GM21390 (cell line): ENCODE measurements around the gene HTR2B.
"Not testable (repeated sequence)": the region's sequence is repeated elsewhere in the genome, so short reads cannot be mapped to it uniquely, and the experiment has no call there.

Source experiments
- ATAC-seq: cut with Tn5 transposase; IDR thresholded peaks from one replicate; pipeline ENCODE4 v1.9.1; 2021; ENCODE audit not compliant: unreplicated experiment

The HTR2B gene

DNA sequence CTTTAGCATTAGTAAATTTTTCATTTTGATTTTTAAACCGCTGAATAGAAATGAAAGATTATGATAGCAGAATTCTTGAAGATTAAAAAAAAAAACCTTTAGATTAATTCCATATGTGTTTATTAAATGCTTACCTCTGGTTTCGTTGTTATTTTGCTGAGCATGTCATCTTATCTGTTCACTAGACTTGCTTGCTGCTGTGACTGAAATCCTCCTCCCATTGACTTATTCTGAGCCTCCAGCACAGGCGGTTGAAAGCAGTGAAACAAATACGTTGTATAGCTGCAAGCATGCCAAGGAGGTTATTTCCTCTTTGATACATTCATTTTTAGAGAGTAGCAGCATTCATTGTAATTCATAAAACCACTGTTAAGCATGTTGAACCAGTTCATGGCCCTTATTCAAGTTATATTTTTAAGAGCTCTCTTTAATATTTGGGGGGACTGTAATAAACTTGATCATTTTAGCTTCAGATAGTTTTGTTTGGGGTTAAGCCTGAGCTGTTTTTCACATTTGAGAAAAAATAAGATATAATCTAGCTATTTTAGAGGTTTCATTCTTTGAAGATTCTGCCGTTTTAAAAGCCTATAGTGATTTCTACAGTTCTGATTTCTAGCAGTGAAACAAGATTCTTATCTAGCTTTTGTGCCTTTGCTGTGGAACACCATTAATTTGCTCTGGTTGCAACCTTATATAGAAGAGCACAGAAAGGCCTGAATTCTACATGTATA lies at the start of gene HTR2B:
Gene HTR2B (minus strand): TSS at position 205 of the 731 bp plus-strand sequence. CDS start 1,278 bp downstream, outside the sequence.
- no peak for ATAC-seq

DNA sequence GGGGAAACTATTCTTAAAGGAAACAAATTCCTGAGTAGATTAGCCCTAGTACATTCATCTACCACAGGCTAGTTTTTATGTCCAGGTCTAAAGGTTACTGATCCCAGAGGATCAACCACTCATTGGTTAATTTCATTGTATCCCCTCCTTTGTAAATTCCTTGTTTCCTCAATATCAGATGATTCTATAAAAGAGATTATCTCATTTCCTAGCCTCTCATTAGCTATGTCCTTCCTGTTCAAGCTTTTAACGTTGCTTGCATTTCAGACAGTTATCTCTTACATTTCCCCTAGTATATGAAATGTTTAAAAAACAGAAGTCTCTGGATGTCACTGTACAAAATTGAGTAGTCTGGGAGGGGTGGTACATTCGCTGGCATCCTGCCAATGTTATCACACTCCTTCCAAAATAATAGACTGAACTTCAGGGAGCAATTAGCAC lies 49.4 kb upstream of the HTR2B start:
- no peak for ATAC-seq

DNA sequence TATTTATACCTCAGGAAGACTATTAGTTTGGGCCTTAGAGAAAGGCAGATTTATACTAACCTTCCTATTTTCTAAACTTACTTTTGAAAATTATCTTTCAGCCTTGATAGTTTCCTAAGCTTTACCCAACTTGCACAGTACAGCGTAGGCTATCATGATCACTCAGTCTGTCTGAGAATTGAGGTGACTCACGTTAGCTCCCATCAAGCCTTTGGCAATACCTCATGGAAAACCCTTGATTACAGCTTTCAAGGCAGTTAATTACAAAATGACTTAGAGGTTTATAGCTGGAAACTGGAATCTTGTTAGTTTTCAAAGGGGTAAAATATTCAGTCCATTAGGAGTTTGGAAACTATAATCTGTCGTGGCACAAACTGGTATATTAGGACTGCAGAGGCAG lies 47.2 kb upstream of the HTR2B start:
- no peak for ATAC-seq

DNA sequence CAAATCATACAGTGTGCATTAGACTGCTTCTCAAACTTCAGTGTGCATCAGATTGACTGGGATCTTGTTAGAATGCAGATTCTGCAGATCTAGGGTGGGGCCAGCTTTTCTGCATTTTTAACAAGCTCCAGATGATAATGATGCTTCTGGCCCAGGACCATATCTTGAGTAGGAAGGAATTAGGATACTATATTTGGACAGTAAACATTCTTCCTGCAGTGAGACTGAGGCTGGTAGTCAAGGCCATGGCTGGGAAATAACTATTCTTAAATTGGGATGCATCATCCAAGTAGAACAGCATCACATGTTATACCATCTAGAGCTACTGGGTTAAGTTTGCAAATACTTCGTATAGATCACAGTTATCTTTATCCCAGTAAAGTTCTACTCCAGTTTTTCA lies 45.2 kb upstream of the HTR2B start:
- ATAC-seq, result no peak

DNA sequence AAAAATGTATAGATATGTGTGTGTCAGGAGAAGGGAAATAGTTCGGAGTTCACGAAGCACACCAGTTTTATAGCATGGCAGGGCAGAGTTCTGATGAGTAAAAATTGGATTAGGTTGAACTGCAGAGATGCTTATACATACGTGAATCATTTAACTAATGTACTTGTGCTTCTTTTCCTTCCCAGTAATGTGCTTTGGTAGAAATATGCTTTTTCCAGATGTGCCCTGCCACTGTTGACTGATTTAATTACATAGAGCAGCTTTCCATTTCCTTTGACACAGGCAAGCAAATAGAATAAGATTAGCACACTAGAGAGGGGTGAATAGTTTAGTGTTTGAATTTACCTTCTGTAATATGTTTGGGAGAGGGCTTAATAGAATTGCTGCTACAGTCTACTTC lies 44.6 kb upstream of the HTR2B start:
- no peak for ATAC-seq

DNA sequence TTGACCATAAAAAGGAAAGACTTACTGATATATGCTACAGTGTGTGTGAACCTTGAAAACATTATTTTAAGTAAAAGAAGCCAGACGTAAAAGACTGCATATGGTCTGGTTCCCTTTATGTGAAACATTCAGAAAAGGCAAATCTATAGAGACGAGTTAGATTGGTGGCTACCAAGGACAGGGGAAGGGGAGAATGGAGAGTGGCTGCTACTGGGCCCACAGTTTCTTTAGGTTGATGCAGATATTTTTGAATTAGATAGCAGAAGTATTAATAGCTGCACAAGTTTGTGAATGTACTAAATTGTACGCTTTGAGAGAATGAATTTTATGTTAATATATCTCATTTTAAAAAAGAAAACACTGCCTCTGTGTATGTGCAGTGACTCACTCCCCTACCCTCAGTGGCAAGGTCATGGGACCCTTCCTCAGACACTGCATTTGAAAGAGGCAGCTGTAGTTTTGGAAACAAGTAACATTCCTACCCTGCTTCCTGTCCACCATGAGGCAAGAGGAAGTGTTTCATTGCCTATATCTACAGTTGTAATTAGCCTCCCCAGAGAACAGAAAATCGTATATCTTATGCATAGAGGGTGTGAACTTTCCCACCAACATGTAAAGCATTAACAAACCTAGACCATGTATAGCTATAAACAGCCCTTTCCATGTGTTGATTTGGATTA lies 43.8 kb upstream of the HTR2B start:
- ATAC-seq, result no peak

DNA sequence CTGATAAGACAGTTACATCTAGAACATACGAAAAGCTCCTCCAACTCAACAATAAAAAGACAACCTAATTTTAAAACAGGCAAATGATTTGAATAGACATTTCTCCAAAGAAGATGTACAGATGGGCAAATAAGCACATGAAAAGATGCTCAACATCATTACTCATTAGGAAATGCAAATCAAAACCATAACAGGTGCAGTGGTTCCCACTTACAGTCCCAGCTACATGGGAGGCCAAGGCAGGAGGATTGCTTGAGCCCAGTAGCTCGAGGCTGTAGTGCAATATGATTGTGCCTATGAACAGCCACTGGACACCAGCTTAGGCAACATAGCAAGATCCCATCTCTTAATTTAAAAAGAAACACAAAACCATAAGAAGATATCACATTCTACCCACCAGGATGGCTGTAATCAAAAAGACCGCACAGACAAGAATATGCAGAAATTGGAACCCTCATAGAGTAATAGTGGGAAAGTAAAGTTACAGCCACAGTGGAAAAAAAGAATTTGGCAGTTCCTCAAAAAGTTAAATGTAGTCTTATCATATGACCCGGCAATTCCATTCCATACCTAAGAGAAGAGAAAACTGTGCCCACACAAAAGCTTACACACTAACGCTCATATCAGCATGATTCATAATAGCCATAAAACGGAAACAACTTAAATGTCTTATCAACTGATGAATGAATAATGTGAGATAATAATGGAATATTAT lies 43.1 kb upstream of the HTR2B start:
- ATAC-seq, result no peak

DNA sequence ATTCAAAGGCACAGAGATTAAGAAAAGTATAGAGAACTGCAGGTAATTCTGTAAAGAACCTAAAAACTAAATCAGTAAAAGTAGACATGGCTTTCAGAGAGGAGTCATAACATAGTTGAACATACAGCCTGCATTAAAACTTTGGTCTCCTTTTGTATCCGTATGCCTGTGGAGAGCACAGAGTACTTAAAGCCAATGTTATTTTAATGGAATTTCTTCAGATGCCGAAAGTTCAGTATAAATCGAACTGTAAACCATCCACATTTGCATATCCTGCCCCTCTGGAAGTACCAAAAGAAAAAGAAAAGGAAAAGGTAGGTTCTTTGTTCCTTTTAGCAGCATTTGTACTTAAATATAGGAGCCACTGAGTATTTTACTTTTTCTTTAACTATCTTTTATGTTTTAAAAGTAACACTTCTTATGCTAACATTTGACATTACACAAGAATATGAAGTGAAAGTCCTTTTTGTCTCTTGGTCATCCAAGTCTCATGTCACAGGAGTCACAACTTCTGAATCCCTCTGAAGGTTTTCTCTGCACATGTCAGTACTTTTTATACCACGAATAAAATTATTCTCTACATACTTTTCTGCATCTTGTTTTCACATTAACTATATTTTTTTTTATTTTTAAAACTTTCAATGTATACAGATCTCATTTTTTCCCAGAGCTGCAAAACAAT lies 38.7 kb upstream of the HTR2B start:
- ATAC-seq, result no peak

DNA sequence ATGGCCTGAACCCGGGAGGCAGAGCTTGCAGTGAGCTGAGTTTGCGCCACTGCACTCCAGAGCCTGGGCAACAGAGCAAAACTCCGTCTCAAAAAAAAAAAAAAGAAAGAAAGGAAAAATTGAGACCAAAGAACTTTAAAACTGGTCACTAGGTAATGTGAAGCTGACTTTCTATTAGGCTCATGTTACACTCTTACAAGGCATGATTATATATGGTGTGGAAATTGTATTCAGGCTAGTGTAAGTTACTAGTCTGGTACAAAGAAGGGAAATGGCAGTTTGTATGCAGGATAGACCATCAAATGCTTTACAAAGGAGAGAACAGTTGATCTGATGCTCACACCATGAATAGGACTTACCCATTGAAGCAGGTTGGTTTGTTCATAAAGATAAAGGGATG lies 38.2 kb upstream of the HTR2B start:
- ATAC-seq, result no peak

DNA sequence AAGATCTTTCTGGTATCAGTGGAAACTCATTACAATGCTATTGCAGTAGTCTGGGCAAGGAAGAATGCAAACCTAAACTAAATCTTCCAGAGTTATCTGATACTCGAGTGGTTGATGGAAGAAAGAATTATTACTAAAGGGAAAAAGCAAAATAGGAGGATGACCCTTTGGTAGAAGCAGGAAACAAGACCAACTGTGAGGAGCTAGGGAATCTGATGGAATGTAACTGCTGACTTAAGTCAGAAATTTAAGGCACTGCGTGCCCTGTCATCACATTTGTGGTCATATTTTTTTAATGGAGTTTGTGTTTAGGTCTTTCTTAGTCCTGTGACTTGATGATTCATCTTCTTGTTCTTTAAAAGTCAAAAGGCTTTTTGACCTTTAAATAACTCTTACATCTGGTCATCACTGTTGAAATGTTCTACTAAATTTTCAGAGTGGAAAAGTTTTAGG lies 37.1 kb upstream of the HTR2B start:
- ATAC-seq, result no peak

DNA sequence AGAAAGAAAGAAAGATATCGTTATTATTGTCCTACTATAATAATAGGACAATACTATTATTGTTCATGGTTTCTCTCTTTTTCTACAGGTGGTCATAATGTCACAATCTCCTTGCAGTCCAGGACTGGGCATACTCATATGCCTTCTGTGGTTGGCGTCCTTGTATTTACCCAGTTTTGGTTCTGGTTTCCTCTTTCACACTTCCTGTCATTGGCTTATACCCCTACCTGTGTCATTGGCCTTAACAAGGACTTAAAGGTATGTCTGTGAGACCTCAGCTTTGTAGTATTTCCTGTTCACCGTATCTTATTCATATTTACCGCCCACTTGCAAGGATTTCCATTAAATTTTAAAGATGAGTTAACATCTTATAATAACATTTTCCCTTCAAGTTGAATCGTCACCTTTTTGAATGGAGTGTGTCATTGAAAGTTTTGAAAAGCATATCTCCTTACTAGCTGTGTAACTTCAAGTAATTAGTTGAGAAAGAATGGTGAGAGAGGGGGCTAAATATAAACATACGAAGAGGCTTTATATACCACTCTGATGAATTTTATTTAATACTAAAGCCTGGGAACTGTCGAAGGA lies 36.5 kb upstream of the HTR2B start:
- no peak for ATAC-seq

DNA sequence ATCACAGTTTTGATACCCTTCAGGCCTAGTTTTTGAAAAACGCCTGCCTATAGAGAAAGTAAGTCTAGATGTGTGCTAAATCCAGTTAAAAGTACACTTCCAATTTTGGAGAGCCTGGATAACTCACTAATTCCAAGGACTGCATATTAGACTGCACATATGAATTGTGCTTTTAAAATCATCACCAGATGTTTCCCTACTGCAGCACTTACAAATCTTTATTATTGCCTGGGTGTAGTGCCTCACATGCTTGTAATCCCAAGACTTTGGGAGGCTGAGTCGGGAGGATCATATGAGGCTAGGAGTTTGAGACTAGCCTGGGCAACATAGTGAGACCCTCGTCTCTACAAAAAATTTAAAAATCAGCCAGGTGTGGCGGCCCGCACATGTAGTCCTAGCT lies 35.9 kb upstream of the HTR2B start:
- ATAC-seq, result no peak

DNA sequence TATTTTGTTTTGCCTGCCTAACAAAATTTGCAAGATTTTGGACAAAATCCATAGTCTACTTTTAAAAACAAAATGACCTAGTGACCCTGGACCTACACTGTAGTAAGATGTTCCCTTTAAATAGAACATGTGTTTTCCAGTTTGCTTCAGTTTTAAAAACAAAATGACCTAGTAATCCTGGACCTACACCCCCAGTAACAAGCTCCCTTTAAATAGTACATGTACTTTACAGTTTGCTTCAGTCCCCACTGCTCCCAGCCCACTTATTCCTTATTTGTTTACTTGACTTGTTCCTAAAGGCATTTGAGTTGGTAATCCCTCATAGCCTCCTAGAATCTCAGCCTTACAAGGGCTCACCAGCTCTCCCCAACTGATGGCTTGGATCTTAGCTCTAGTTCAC lies 34.5 kb upstream of the HTR2B start:
- no peak for ATAC-seq

DNA sequence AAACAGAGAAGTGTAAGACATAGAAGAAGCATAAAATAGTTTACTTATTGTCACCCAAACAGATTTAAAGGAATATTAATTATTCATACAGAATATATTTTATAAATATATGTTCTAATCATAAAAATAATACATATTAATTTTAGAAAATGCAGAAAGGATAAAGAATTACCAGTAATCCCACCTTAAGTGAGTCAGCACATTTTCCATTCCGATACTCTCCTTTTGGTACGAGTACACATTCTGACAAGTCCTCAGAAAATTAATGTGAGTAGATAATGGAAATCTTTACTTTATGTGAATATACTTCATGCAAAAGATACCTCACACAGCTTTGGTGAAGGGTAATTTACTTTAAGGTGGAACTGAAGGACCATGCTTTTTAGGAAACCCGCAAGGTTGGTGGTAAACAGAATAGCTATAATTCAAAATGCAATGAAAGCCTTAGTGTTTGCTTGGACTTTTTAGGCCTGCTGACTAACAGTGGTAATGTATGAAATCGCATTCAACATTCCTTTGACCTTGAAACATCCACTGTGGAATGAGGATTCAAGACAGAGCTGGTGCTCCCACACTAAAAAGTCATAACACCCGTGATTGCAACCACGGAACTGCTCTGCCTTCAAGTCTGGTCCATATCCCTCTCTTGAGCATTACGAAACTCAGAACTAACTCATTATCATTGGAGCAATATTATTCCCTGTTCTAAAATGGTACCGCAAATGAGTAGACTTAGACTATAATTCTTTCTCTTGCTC lies 28.1 kb upstream of the HTR2B start:
- no peak for ATAC-seq

DNA sequence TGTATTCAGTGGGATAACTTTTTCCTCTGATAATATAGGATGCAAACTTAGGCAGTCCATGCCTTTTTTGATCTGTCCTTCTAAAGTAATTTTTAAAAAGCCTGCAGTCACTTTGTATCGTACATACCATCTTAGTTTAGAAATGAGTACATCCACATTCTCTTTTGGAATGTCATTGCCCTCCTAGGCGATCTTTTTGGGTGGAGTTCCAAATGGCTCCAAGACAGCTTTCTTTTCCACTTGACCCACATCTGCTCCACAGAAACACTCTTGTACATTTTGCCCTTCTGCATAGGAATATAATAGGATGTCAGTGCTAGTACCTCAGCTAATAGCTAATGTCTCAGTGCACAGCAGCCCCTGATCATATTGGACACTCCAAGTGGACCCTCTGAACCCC lies 21.8 kb upstream of the HTR2B start:
- no peak for ATAC-seq

DNA sequence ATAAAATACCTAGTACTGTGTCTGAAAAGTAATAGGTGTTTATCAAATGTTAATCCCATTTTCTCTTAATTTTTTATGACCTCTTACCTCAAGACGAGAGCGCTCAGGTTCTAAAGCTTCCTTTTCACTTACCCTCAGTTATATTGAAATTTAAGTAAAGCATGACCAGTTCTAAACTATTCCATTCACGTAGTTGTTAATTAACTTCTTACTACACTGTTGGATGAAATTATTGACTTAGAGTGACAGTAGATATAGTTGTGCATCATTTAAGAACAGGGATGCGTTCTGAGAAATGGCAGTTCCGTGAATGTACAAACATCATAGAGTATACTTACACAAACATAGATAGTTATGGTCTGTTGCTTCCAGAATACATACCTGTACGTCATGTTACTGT lies 20.1 kb upstream of the HTR2B start:
- no peak for ATAC-seq

DNA sequence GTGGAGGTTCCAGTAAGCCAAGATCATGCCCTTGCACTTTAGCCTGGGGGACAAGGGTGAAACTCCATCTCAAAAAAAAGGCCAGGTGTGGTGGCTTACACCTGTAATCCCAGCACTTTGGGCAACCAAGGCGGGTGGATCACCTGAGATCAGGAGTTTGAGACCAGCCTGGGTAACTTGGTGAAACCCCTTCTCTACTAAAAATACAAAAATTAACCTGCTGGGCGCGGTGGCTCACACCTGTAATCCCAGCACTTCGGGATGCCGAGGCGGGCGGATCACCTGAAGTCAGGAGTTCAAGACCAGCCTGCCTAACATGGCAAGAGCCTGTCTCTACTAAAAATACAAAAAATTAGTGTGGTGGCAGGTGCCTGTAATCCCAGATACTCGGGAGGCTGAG lies 16.0 kb upstream of the HTR2B start:
- ATAC-seq, result not testable (repeated sequence)

DNA sequence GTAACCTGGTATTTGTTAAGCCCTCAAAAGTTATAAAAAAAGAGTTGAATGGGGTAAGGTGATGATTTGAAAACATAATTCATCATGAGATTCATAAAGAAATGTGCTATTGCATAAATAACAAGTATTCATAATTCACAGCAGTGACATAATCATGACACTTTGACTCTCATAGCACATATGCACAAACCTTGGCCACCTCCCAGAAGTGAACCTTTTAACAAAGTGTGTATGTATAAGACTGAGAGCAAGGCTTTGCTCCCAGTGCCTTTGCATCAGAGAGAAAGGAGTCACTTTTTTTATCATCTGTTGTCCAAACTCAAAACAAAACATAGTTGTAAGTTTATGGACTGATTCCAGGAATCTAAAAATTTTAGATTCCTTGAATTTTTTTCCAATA lies 15.0 kb upstream of the HTR2B start:
- no peak for ATAC-seq

DNA sequence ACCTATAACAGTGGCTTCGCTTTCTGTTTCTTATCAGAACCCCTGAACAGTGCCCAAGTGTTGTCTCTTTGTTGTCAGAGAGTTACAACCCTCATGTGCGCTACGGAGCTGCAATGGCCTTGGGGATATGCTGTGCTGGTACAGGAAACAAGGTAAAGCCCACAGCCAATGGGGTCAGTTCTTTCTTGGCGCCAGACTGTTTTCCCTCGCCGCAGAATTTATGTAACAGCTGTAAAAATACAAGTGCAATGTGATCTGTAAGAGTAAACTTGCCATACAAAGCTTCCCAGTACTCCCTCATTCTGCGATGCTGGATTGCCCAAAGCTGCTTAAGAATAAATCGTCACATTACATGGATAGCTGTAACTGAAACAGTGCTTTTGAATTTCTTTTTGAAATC lies 13.9 kb upstream of the HTR2B start:
- no peak for ATAC-seq

DNA sequence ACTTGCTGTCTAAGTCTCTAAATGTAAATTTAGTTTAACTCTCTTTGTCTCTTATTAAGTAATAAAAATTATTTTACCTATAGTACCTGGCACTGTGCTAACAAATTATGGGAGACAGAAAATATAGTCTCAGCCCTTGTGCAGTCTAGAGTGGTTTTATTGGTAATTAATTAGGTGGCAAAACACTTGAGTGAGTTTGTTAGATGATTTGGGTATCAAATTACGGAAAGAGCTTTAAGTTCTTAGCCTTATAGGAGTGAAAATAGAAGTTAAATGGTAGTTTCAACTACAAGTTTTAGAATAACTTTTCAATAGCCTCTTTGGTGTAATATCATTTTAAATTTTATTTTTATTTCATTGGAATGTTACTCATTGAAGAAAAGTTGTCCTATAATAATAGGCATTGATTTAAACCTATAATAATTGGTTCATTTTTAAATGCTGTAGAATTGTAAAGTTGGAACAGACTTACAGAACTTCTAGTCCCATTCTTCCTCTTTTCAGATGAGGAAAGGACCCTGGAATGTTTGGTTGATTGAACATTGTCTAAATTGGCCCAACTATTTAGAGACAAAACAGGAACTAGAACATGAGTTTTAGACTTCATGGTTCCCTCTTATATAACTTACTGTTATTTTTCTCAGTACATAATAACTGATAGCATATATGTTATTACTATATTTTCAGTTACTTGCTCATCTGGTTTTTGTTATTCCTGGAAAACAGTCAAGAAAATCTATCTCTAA lies 10.2 kb upstream of the HTR2B start:
- no peak for ATAC-seq
